Tibial artery (tissue), 4 donors: ENCODE data around the gene LETMD1.

Source experiments
- DNase-seq, 2 donors: peaks; one replicate each; pipeline ENCODE4 v3.0.0-alpha.2; 2019
- H3K27ac ChIP-seq, 2 donors: fragments of 200-600 bp; sonication (generic) in 1 of 2; 1 replicate in 1 of 2; 2 replicates in 1 of 2; pipeline ENCODE4 v1.5.1; 2018 to 2019; ENCODE audit warnings: mild to moderate bottlenecking in 1 of 2
- H3K27me3 ChIP-seq, 2 donors: fragments of 200-600 bp; sonication (generic) in 1 of 2; one replicate each; pipeline versions ENCODE4 v1.5.1 to v1.6.0; 2016 to 2019
- H3K36me3 ChIP-seq, 3 donors: fragments of 200-600 bp; sonication (generic) in 2 of 3; one replicate each; pipeline ENCODE4 v1.5.1; 2016 to 2019; ENCODE audit warnings: mild to moderate bottlenecking in 2 of 3
- H3K4me1 ChIP-seq, 4 donors: fragments of 200-600 bp; sonication (generic) in 2 of 4; 1 replicate in 3 of 4; 2 replicates in 1 of 4; pipeline ENCODE4 v1.5.1; 2016 to 2019
- H3K4me3 ChIP-seq, 2 donors: fragments of 200-600 bp; sonication (generic) in 1 of 2; 1 replicate in 1 of 2; 2 replicates in 1 of 2; pipeline ENCODE4 v1.5.1; 2018 to 2019; ENCODE audit warnings: mild to moderate bottlenecking in 2 of 2
- H3K9me3 ChIP-seq, 3 donors: fragments of 200-600 bp; sonication (generic) in 1 of 3; one replicate each; pipeline ENCODE4 v1.5.1; 2016 to 2019
- CTCF ChIP-seq, 2 experiments: fragments of 200-600 bp in 1 of 2; fragments of 450-650 bp in 1 of 2; IDR thresholded peaks; one replicate each; pipeline ENCODE4 v1.5.1; 2017 to 2019; ENCODE audit warnings: antibody characterized with exemption in 2 of 2, mild to moderate bottlenecking in 1 of 2, moderate library complexity in 1 of 2
- intact Hi-C: fragments of 100-400 bp; cut with DNase I; formaldehyde crosslinking; loops from one replicate; pipeline ENCODE4 v1.15.0; 2023; ENCODE audit warnings: low total_unique reads

The LETMD1 gene

GRCh38 chr12:51056242-51056641 lies 8.1 kb downstream of the LETMD1 start:
- no peak overlapping the region for H3K4me3 ChIP-seq
- H3K9me3 ChIP-seq = no peaks in the 10 kb centered on the region
- peaks cover 55 to 99% (median 86%) of the 10 kb centered on the region in 3 donors for H3K36me3 ChIP-seq
- intact Hi-C loops = no loop called here
- peak in 1 of 2 donors; percentile 36 for DNase-seq
- no peak overlapping the region for H3K27ac ChIP-seq
- no peaks in the 10 kb centered on the region for H3K27me3 ChIP-seq
- H3K4me1 ChIP-seq = no peaks in the 10 kb centered on the region
- no peak for TF ChIP-seq CTCF (IDR thresholded peaks at IDR 0.05)

GRCh38 chr12:51059086-51059485 lies 11.0 kb downstream of the LETMD1 start:
- Histone ChIP-seq H3K4me1 (no peaks in the 10 kb centered on the region), H3K27ac (no peak overlapping the region), H3K36me3 (peaks cover 48 to 99% (median 91%) of the 10 kb centered on the region in 3 donors), H3K9me3 (no peaks in the 10 kb centered on the region), H3K4me3 (no peak overlapping the region), H3K27me3 (no peaks in the 10 kb centered on the region)
- no peak for TF ChIP-seq CTCF (IDR thresholded peaks at IDR 0.05)
- no peak for DNase-seq
- intact Hi-C loops = no loop called here

- Histone ChIP-seq H3K9me3 (no peaks in the 10 kb centered on the region), H3K27ac (no peak overlapping the region), H3K27me3 (no peaks in the 10 kb centered on the region), H3K36me3 (peaks cover 54 to 99% (median 95%) of the 10 kb centered on the region in 3 donors), H3K4me3 (no peak overlapping the region), H3K4me1 (no peaks in the 10 kb centered on the region)
- no peak for TF ChIP-seq CTCF (IDR thresholded peaks at IDR 0.05)
- DNase-seq = no peak
- intact Hi-C loops = no loop called here
These were observed 14.7 kb downstream of the LETMD1 start for GRCh38 chr12:51062631-51063397.

- Histone ChIP-seq H3K36me3 (peaks cover 49 to 97% (median 93%) of the 10 kb centered on the region in 3 donors), H3K4me1 (no peaks in the 10 kb centered on the region), H3K9me3 (no peaks in the 10 kb centered on the region), H3K27ac (no peak overlapping the region), H3K4me3 (no peak overlapping the region), H3K27me3 (no peaks in the 10 kb centered on the region)
- intact Hi-C loops = no loop called here
- no peak for DNase-seq
- TF ChIP-seq CTCF (IDR thresholded peaks at IDR 0.05) = no peak
These were observed 17.4 kb downstream of the LETMD1 start for GRCh38 chr12:51065530-51065929.

GRCh38 chr12:51067229-51067628 lies 19.1 kb downstream of the LETMD1 start:
- Histone ChIP-seq H3K4me1 (no peaks in the 10 kb centered on the region), H3K27ac (no peak overlapping the region), H3K9me3 (no peaks in the 10 kb centered on the region), H3K27me3 (no peaks in the 10 kb centered on the region), H3K4me3 (no peak overlapping the region), H3K36me3 (peaks cover 64 to 98% (median 98%) of the 10 kb centered on the region in 3 donors)
- intact Hi-C loops = no loop called here
- no peak for DNase-seq
- TF ChIP-seq CTCF (IDR thresholded peaks at IDR 0.05) = no peak
